IMR-90 (cell line): ENCODE results near the gene BCL2. TPM values are rescaled to one million over a fixed set of nuclear protein-coding genes. Genes with fewer than 3 reads are reported as not detected.

ENCODE experiments used
- ATAC-seq: fragments of 200-7000 bp; cut with Tn5 transposase; 2 replicates; pipeline ENCODE4 v1.9.1; 2020; ENCODE audit warnings: low read depth, mild to moderate bottlenecking, moderate library complexity
- BruUV-seq: library from RNA; stranded (reverse); fragments of 400-500 nt; replicated peaks from 2 replicates; lab custom pipeline; 2021; lab: Mats Ljungman, UMichigan
- CTCF ChIA-PET: fragments of 300-600 bp; formaldehyde crosslinking; extraction: SDS; loops from one replicate; lab custom pipeline; 2021; ENCODE audit warnings: antibody characterized with exemption; lab: Yijun Ruan, JAX
- POLR2A ChIA-PET: fragments of 300-600 bp; sonication (Branson Sonifier 250); formaldehyde crosslinking; loops from one replicate; lab custom pipeline; 2022; ENCODE audit warnings: antibody characterized with exemption; ENCODE audit not compliant: unreplicated experiment; lab: Charles Lee
- DNase-seq: peaks from one replicate; pipeline ENCODE4 v3.0.0; 2013
- H2AFZ ChIP-seq: replicated peaks from 2 replicates; pipeline ENCODE3; 2013; ENCODE audit warnings: low read length, mild to moderate bottlenecking; ENCODE audit not compliant: poor library complexity
- H2AK5ac ChIP-seq: 2 replicates; pipeline ENCODE4 v1.6.1; 2013; ENCODE audit warnings: low read depth, low read length, inconsistent platforms
- H2AK9ac ChIP-seq: replicated peaks from 2 replicates; pipeline ENCODE3; 2013; ENCODE audit warnings: mild to moderate bottlenecking, low read depth, low read length, moderate library complexity; ENCODE audit not compliant: poor library complexity
- H2BK120ac ChIP-seq: 2 replicates; pipeline ENCODE4 v1.6.1; 2013; ENCODE audit warnings: low read depth, low read length, inconsistent platforms
- H2BK15ac ChIP-seq: 3 replicates; pipeline ENCODE4 v1.6.1; 2013; ENCODE audit warnings: low read depth, low read length, inconsistent platforms
- H2BK20ac ChIP-seq: 2 replicates; pipeline ENCODE4 v1.6.1; 2013; ENCODE audit warnings: low read depth, mild to moderate bottlenecking, inconsistent platforms, low read length, moderate library complexity
- H2BK5ac ChIP-seq: 2 replicates; pipeline ENCODE4 v1.6.1; 2013; ENCODE audit warnings: mild to moderate bottlenecking, low read depth, low read length, inconsistent platforms; ENCODE audit not compliant: poor library complexity, severe bottlenecking
- H3K14ac ChIP-seq: replicated peaks from 2 replicates; pipeline ENCODE4 v1.6.1; 2013; ENCODE audit warnings: low read depth, low read length, inconsistent platforms
- H3K18ac ChIP-seq: 2 replicates; pipeline ENCODE4 v1.6.1; 2013; ENCODE audit warnings: low read depth, low read length, control low read depth
- H3K23ac ChIP-seq: 2 replicates; pipeline ENCODE4 v1.6.1; 2013; ENCODE audit warnings: low read depth, low read length, inconsistent platforms
- H3K27ac ChIP-seq: 2 replicates; pipeline ENCODE4 v1.5.1; 2013; ENCODE audit warnings: mild to moderate bottlenecking, control low read depth, low read length; ENCODE audit not compliant: insufficient read depth
- H3K27me3 ChIP-seq: 2 replicates; pipeline ENCODE4 v1.6.1; 2013; ENCODE audit warnings: low read length; ENCODE audit not compliant: control insufficient read depth, insufficient read depth
- H3K36me3 ChIP-seq: 2 replicates; pipeline ENCODE4 v1.6.1; 2013; ENCODE audit warnings: low read length, mixed read lengths; ENCODE audit not compliant: control insufficient read depth, insufficient read depth
- H3K4ac ChIP-seq: 2 replicates; pipeline ENCODE4 v1.6.1; 2013; ENCODE audit warnings: low read depth, low read length, inconsistent platforms
- H3K4me1 ChIP-seq: 2 replicates; pipeline ENCODE4 v1.6.1; 2013; ENCODE audit warnings: low read length, mixed read lengths; ENCODE audit not compliant: control insufficient read depth, insufficient read depth
- H3K4me2 ChIP-seq: 2 replicates; pipeline ENCODE4 v1.6.1; 2013; ENCODE audit warnings: low read depth, mild to moderate bottlenecking, control low read depth, low read length, moderate library complexity
- H3K4me3 ChIP-seq: 2 replicates; pipeline ENCODE4 v1.5.1; 2013; ENCODE audit warnings: low read depth, mild to moderate bottlenecking, control low read depth, low read length, moderate library complexity; ENCODE audit not compliant: insufficient read depth
- H3K56ac ChIP-seq: 2 replicates; pipeline ENCODE4 v1.6.1; 2013; ENCODE audit warnings: low read length, inconsistent platforms; ENCODE audit not compliant: insufficient read depth; ENCODE audit errors: extremely low read depth
- H3K79me1 ChIP-seq, 2 experiments: 2 replicates each; pipeline ENCODE4 v1.6.1; 2013; ENCODE audit warnings: low read length in 2 of 2, inconsistent platforms in 1 of 2, low read depth in 1 of 2
- H3K9ac ChIP-seq: 2 replicates; pipeline ENCODE4 v1.6.1; 2013; ENCODE audit warnings: low read depth, low read length, control low read depth
- H3K9me1 ChIP-seq: 2 replicates; pipeline ENCODE4 v1.6.1; 2013; ENCODE audit warnings: low read length, inconsistent platforms; ENCODE audit not compliant: insufficient read depth
- H3K9me3 ChIP-seq: 2 replicates; pipeline ENCODE4 v1.6.1; 2013; ENCODE audit warnings: low read length; ENCODE audit not compliant: control insufficient read depth, insufficient read depth
- H4K20me1 ChIP-seq: 2 replicates; pipeline ENCODE4 v1.6.1; 2013; ENCODE audit warnings: low read length, inconsistent platforms; ENCODE audit not compliant: insufficient read depth
- H4K5ac ChIP-seq: 2 replicates; pipeline ENCODE4 v1.6.1; 2013; ENCODE audit warnings: mild to moderate bottlenecking, low read depth, low read length, control low read depth
- H4K8ac ChIP-seq, 2 experiments: 2 replicates each; pipeline ENCODE4 v1.6.1; 2013; ENCODE audit warnings: low read depth in 2 of 2, low read length in 2 of 2, control low read depth in 1 of 2, inconsistent platforms in 1 of 2
- H4K91ac ChIP-seq: 2 replicates; pipeline ENCODE4 v1.6.1; 2013; ENCODE audit warnings: low read depth, low read length, inconsistent platforms; ENCODE audit not compliant: insufficient read depth
- CHD1 ChIP-seq: IDR thresholded peaks from 2 replicates; pipeline ENCODE4 v1.6.1; 2012; ENCODE audit warnings: low read depth, low read length, improper control_type of control experiment
- RCOR1 ChIP-seq: IDR thresholded peaks from 2 replicates; pipeline ENCODE4 v1.6.1; 2012; ENCODE audit warnings: mild to moderate bottlenecking, low read length, improper control_type of control experiment; ENCODE audit not compliant: insufficient replicate concordance
- SMC3 ChIP-seq: fragments of 150-350 bp; IDR thresholded peaks from 2 replicates; pipeline ENCODE4 v1.6.1; 2016; ENCODE audit warnings: low read depth, mild to moderate bottlenecking, antibody characterized with exemption, low read length, moderate library complexity
- WGBS, 2 experiments: methylation state at CpG; one replicate each; pipeline versions ENCODE4 v1.1.5 to v1.1.7; 2013; ENCODE audit warnings: missing lambda C conversion rate in 2 of 2; ENCODE audit not compliant: insufficient read length in 1 of 2; ENCODE audit errors: extremely low coverage in 2 of 2; 5-methylcytosine and 5-hydroxymethylcytosine counted together
- dilution Hi-C: fragments of 300-500 bp; cut with HindIII; formaldehyde crosslinking; loops from one replicate; pipeline ENCODE4 v1.14.3; 2018; ENCODE audit warnings: low sequenced_read_pairs; ENCODE audit not compliant: unreplicated experiment
- in situ Hi-C: fragments of 300-500 bp; cut with MboI; formaldehyde crosslinking; loops from 3 replicates; pipeline ENCODE4 v1.14.3; 2019; ENCODE audit warnings: low sequenced_read_pairs, inconsistent platforms, mixed read lengths
- intact Hi-C: fragments of 100-400 bp; cut with micrococcal nuclease; formaldehyde crosslinking; loops from 2 replicates; pipeline ENCODE4 v1.10.0; 2022
- polyA plus RNA-seq, 3 experiments: library from polyadenylated mRNA; depleted of rRNA; stranded (reverse); fragments of >200 nt; gene quantifications; 2 replicates each; pipeline ENCODE4 v1.2.3, GENCODE V29; 2012; ENCODE audit warnings: low replicate concordance in 1 of 3
- total RNA-seq: library from RNA; depleted of rRNA; stranded (reverse); fragments of >200 nt; gene quantifications from 2 replicates; pipeline ENCODE4 v1.2.3, GENCODE V29; 2012

BCL2 gene
- total and polyA plus RNA-seq, 2 of the 4 experiments (the other 2 are of a cell fraction): 0.24 to 0.54 TPM

DNA sequence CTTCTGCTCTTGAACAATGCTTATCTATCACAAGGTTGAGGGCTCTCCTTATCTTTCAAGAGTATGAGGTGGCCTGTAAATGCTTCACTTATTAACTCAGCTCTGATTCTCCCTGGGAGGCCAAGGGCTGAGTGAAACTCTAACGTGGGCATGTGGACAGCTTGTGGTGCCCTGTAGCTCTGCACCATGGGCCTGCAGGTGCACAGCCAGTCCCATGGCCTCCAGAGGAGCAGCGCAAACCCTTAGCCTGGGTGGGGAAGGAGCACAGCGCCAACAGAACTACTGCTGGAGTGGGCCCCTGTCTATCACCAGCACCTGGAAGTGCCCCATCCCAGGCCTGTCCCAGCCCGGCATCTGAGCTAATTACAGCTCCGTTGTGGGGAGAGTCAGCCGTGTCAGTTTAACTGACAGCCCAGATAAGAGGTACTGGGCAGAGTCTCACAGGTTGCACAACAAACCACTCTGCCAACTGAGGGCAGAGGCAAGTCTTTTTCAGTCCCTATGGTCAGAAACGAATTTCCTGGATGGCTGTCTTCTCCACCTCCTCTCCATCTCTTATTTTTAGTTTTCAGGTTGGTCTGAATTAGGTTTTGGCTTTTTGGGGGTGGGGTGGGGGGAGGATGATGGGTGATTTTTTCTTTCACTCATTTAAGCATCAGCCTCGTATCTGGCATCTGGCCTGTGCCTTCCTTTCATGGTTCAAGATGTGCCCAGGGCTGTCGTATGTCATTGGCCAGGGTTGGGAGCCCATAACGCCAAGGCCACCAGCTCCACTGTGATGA lies 219.5 kb downstream of the BCL2 start (continued):
- TF ChIP-seq CHD1: no peak

DNA sequence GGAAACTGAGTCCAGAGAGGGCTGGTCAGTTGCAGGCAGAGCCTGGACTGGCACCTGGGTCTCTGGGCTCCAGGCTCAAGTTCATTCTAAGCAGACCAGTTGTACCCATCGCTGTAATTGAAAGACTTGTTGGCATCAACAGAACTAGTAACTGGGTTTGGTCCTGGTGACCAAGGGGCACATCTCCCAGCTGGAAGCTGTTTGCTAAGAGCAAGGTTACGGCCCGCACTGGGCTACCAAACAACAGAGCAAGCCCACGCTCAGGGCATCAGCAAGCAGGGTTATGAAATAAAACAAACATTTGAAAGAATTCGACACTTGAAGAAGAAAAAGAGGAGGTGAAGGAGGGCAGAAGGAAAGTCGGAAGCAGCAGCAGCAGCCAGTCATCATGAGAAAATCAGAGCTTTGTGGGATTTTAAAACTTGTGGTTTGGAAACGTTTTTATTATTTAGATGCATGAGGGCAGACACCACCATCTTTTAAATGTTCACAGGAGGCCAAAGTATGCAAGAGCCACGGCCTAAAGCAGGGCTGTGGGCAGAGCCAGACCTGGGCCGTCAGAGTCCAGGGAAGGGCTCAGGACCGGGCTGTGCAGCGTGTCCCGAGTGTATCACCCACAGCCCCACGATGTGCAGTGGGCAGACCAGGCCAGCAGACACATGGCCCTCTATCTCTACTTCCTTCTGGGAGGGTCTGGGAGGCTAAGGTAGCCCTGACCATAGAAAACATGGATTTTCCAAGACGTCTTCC lies 220.3 kb downstream of the BCL2 start:
- DNase-seq: no peak
- 47% methylated on average over 5 of the region's 14 CpGs; no CpG with 5 or more reads in 1 of the 2 experiments for WGBS, 2 experiments
- intact Hi-C loops: no loop called here

More for the DNA sequence above, 220.3 kb downstream of the BCL2 start:
- no peaks in the 10 kb centered on the region for H3K79me1 ChIP-seq
- H3K23ac ChIP-seq: no peak overlapping the region
- no peak overlapping the region for H3K4me2 ChIP-seq
- no peak overlapping the region for H4K8ac ChIP-seq
- no peak overlapping the region for H2BK5ac ChIP-seq
- H4K20me1 ChIP-seq: no peaks in the 10 kb centered on the region
- no peaks in the 10 kb centered on the region for H3K36me3 ChIP-seq
- BruUV-seq: no TSS peak
- H3K14ac ChIP-seq: no peak overlapping the region
- no peak overlapping the region for H4K91ac ChIP-seq
- H2BK20ac ChIP-seq: no peak overlapping the region
- no peak for ATAC-seq
- H3K27me3 ChIP-seq: peaks cover 8% of the 10 kb centered on the region
- no peak overlapping the region for H3K18ac ChIP-seq
- POLR2A ChIA-PET: no interaction called here
- no peak overlapping the region for H2BK15ac ChIP-seq
- H2BK120ac ChIP-seq: no peak overlapping the region
- CTCF ChIA-PET: no interaction called here
- H2AK9ac ChIP-seq: no peak overlapping the region
- H3K9me3 ChIP-seq: no peaks in the 10 kb centered on the region
- no peak overlapping the region for H3K27ac ChIP-seq
- no peak overlapping the region for H3K9ac ChIP-seq
- H3K4me1 ChIP-seq: no peaks in the 10 kb centered on the region
- no peak overlapping the region for H2AK5ac ChIP-seq
- H3K4ac ChIP-seq: no peak overlapping the region
- no peak overlapping the region for H4K5ac ChIP-seq
- dilution Hi-C loops: no loop called here
- no peak for TF ChIP-seq RCOR1
- TF ChIP-seq SMC3: no peak
- no peaks in the 10 kb centered on the region; the same call in 1 of the 2 replicates for H3K9me1 ChIP-seq
- no peak overlapping the region for H3K56ac ChIP-seq
- H3K4me3 ChIP-seq: no peak overlapping the region
- no peak overlapping the region for H2AFZ ChIP-seq
- in situ Hi-C loops: no loop called here
